Activated CD4-positive, alpha-beta T cell treated with anti-CD3 and anti-CD28 coated beads for 36 hours (primary cell): ENCODE results near the gene MYOM1. TPM values are rescaled to one million over a fixed set of nuclear protein-coding genes. Genes with fewer than 3 reads are reported as not detected.
"Not testable (repeated sequence)": the region's sequence is repeated elsewhere in the genome, so short reads cannot be mapped to it uniquely, and the experiment has no call there.

Source experiments
- ATAC-seq: fragments of 200-7000 bp; cut with Tn5 transposase; one replicate; pipeline ENCODE4 v1.10.0; 2021; ENCODE audit warnings: mild to moderate bottlenecking, moderate library complexity
- CTCF ChIA-PET: fragments of 350-600 bp; sonication (Branson Sonifier 250); formaldehyde crosslinking; loops from one replicate; lab custom pipeline; 2021; ENCODE audit warnings: antibody characterized with exemption; lab: Charles Lee
- POLR2A ChIA-PET: fragments of 350-600 bp; sonication (Branson Sonifier 250); formaldehyde crosslinking; loops from one replicate; lab custom pipeline; 2021; ENCODE audit warnings: antibody characterized with exemption, inconsistent platforms; lab: Charles Lee
- DNase-seq: peaks from one replicate; pipeline ENCODE4 v3.0.0-alpha.2; 2020
- H3K27ac Mint-ChIP-seq: one replicate; pipeline ENCODE4 v1.8.0; 2021; ENCODE audit warnings: mixed read lengths
- H3K27me3 Mint-ChIP-seq: one replicate; pipeline ENCODE4 v1.8.0; 2021; ENCODE audit warnings: mixed read lengths
- H3K36me3 Mint-ChIP-seq: one replicate; pipeline ENCODE4 v1.8.0; 2021; ENCODE audit warnings: low read depth, mixed read lengths
- H3K4me1 Mint-ChIP-seq: one replicate; pipeline ENCODE4 v1.8.0; 2021; ENCODE audit warnings: mixed read lengths
- H3K4me3 Mint-ChIP-seq: one replicate; pipeline ENCODE4 v1.8.0; 2021; ENCODE audit warnings: mild to moderate bottlenecking, moderate library complexity, mixed read lengths
- H3K9me3 Mint-ChIP-seq: one replicate; pipeline ENCODE4 v1.8.0; 2021; ENCODE audit warnings: low read depth, mixed read lengths
- intact Hi-C, 2 experiments: fragments of 100-400 bp; cut with DNase I in 1 of 2; cut with micrococcal nuclease in 1 of 2; formaldehyde crosslinking; loops; one replicate each; pipeline versions ENCODE4 v1.14.2 to v1.15.1; 2022 to 2024; cut with DNase I, micrococcal nuclease
- total RNA-seq, 2 experiments: library from RNA; stranded (reverse); gene quantifications; one replicate each; pipeline ENCODE4 v1.2.3, GENCODE V29; 2021

The MYOM1 gene
- total RNA-seq, 2 experiments from 2014 or later, result 0.89 to 0.95 TPM

DNA sequence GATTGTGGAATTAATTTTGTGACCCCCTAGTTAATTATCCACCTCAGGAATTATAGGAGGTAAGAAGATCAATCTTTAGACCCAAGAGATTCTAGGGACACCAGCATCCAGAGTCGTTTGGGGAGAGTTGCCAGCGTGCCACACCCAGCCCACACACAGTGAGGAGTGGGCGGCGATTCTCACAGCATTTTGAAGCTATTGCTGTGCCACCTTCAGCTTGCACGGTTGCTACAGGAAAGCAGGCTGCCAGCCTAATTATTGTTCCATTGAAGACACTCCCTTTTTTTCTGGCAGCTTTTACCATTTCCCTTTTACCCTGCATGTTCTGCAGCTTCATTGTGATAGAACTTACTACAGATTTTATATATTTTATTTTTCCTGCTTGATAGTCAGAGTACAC is 14.7 kb upstream of the MYOM1 start:
- Mint-ChIP-seq H3K27me3 (no peaks in the 10 kb centered on the region), H3K4me1 (no peaks in the 10 kb centered on the region), H3K9me3 (no peaks in the 10 kb centered on the region), H3K27ac (no peak overlapping the region), H3K4me3 (no peak overlapping the region), H3K36me3 (no peaks in the 10 kb centered on the region)
- peak; percentile 34 for DNase-seq
- intact Hi-C loops, result no loop called here
- ChIA-PET POLR2A (no interaction called here), CTCF (interaction anchor here (0.8 to 2.1 kb wide), 5 partner anchors 12 to 301 kb away, joined by 3 to 7 read pairs (median 4); no protein-coding TSS in a partner anchor)
- ATAC-seq, result peak; percentile 42

- no peaks in the 10 kb centered on the region for H3K4me1 Mint-ChIP-seq
- H3K36me3 Mint-ChIP-seq, result no peaks in the 10 kb centered on the region
- no peaks in the 10 kb centered on the region for H3K27me3 Mint-ChIP-seq
- H3K4me3 Mint-ChIP-seq, result no peak overlapping the region
- H3K27ac Mint-ChIP-seq, result no peak overlapping the region
- DNase-seq, result no peak
- CTCF ChIA-PET, result interaction anchor here (0.8 to 2.1 kb wide), 3 partner anchors 12 to 104 kb away, joined by 3 to 7 read pairs (median 4); no protein-coding TSS in a partner anchor
- POLR2A ChIA-PET, result no interaction called here
- H3K9me3 Mint-ChIP-seq, result no peaks in the 10 kb centered on the region
- ATAC-seq, result no peak
- intact Hi-C loops, result no loop called here
Measured at GRCh38 chr18:3233433-3234168, 13.8 kb upstream of the MYOM1 start.

DNA sequence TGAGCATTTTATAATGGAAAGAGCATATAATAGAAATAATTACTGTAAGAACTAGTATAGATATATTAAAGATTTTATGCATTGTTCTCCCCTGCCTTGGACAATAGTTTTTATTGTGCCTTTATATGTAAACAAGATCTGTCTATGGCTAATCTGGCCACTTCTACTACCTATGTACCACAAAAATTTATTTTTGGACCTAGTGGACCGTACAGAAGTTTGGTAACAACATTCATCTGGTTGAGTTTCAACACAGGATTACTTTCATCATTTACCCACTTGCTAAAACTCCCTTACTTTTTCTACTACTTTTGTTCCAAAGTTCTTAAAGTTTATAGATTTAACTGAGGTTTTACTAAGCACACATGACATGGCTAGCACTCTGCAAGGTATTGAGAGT is 13.2 kb upstream of the MYOM1 start:
- Mint-ChIP-seq H3K36me3 (no peaks in the 10 kb centered on the region), H3K9me3 (no peaks in the 10 kb centered on the region), H3K4me3 (no peak overlapping the region), H3K4me1 (no peaks in the 10 kb centered on the region), H3K27ac (no peak overlapping the region), H3K27me3 (no peaks in the 10 kb centered on the region)
- ATAC-seq (no peak), DNase-seq (no peak)
- intact Hi-C loops, result no loop called here
- ChIA-PET POLR2A (no interaction called here), CTCF (no interaction called here)

DNA sequence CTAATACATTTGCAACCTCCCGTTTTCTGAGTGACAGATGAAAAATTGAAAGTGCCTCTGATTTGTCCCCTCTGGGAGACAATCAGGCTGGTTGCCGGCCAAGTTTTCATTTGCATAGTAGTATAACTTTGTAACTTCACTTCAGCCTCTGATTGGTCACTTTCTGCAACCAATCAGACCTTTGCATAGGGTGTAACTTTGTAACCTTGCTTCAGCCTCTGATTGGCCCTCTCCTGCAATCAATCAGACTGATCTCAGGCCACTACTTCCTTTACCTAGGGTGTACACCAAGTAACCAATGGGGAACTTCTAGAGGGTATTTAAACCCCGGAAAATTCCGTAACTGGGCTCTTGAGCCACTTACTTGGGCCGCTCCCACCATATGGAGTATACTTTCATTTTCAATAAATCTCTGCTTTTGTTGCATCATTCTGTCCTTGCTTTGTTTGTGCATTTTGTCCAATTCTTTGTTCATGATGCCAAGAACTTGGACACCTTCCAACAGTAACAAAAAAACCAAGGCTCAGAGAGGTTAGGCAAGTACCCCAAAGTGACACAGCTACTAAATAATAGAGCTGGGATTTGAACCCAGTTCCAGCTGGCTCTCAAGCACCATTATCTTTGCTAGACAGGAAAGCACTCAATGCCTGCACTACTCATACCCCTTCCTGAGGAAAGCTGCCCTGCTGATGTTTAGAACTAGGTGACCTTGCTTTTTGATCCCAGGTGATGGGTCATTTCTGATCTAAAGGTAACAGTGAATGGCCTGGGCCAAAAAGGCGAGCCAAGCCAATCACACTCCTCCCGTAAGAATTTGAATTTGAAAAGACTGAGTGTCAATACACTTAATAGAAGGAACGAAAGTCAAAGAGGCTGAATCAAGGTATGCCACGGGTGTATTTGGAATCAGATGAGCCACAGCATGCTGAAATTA is 10.9 kb upstream of the MYOM1 start:
- H3K36me3 Mint-ChIP-seq, result no peaks in the 10 kb centered on the region
- peaks cover 2% of the 10 kb centered on the region for H3K4me1 Mint-ChIP-seq
- CTCF ChIA-PET, result interaction anchor here (1.0 kb wide), 1 partner anchor 8 kb away, joined by 4 read pairs; no protein-coding TSS in a partner anchor
- H3K27me3 Mint-ChIP-seq, result no peaks in the 10 kb centered on the region
- POLR2A ChIA-PET, result no interaction called here
- H3K27ac Mint-ChIP-seq, result no peak overlapping the region
- peak; percentile 33 for ATAC-seq
- no peak overlapping the region for H3K4me3 Mint-ChIP-seq
- DNase-seq, result no peak
- H3K9me3 Mint-ChIP-seq, result no peaks in the 10 kb centered on the region
- intact Hi-C loops, result no loop called here

- no peaks in the 10 kb centered on the region for H3K9me3 Mint-ChIP-seq
- intact Hi-C loops, result no loop called here
- H3K36me3 Mint-ChIP-seq, result no peaks in the 10 kb centered on the region
- POLR2A ChIA-PET, result no interaction called here
- H3K27me3 Mint-ChIP-seq, result no peaks in the 10 kb centered on the region
- CTCF ChIA-PET, result no interaction called here
- H3K27ac Mint-ChIP-seq, result no peak overlapping the region
- no peak overlapping the region for H3K4me3 Mint-ChIP-seq
- H3K4me1 Mint-ChIP-seq, result peaks cover 12% of the 10 kb centered on the region
- no peak for ATAC-seq
- DNase-seq, result no peak
Measured at GRCh38 chr18:3226048-3226447, 6.3 kb upstream of the MYOM1 start.

DNA sequence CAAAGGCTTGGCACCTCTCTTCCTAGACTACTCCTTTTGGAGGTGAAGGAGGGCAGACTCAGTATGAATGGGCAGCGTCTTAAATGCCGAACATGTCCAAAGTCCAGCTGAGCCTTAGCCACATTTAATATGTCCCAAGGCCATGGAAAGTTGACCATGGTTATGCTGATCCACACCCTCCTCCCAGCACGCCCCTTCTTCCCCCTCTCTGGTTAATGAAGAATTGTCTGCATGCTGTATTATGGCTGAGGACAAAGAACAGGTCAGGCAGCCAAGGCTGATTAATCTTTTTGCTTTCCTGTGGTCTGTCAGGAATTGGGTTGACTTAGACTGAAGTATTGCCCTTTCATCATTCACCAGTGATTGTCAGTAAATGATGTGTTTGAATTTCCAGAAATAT is 5.8 kb upstream of the MYOM1 start:
- H3K4me1 Mint-ChIP-seq, result peaks cover 12% of the 10 kb centered on the region
- POLR2A ChIA-PET, result no interaction called here
- H3K4me3 Mint-ChIP-seq, result no peak overlapping the region
- intact Hi-C loops, result no loop called here
- no peak for DNase-seq
- no peaks in the 10 kb centered on the region for H3K27me3 Mint-ChIP-seq
- CTCF ChIA-PET, result no interaction called here
- no peaks in the 10 kb centered on the region for H3K36me3 Mint-ChIP-seq
- H3K9me3 Mint-ChIP-seq, result no peaks in the 10 kb centered on the region
- no peak overlapping the region for H3K27ac Mint-ChIP-seq
- no peak for ATAC-seq

DNA sequence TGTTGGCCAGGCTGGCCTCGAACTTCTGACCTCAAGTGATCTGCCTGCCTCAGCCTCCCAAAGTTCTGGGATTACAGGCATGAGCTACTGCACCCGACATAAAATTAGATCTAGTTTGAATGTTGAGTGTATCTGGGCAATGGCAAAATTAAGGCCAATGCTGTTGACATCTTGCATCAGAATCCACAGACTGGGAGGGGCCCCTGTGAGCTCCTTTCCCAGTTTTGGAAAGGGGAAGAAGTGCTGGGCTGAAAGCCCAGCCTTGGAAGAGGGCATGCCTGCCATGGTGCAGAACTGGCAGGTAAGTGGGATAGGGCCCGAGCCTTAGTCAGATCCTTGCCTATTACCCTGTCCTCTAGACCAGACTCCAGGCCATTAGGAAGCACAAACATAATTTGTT is 4.5 kb upstream of the MYOM1 start:
- no peak for ATAC-seq
- POLR2A ChIA-PET, result no interaction called here

GRCh38 chr18:3223356-3223755 is 3.6 kb upstream of the MYOM1 start:
- Mint-ChIP-seq H3K27ac (peak overlapping the region; percentile 13), H3K4me3 (no peak overlapping the region), H3K9me3 (no peaks in the 10 kb centered on the region), H3K4me1 (peaks cover 12% of the 10 kb centered on the region), H3K27me3 (no peaks in the 10 kb centered on the region), H3K36me3 (no peaks in the 10 kb centered on the region)
- DNase-seq (no peak), ATAC-seq (peak; percentile 77)
- ChIA-PET CTCF (interaction anchor here (0.8 to 1.1 kb wide), 3 partner anchors 10 to 95 kb away, joined by 3 to 5 read pairs (median 3); no protein-coding TSS in a partner anchor), POLR2A (interaction anchor here (0.7 kb wide), 1 partner anchor 619 kb away, joined by 3 read pairs; no protein-coding TSS in a partner anchor)
- intact Hi-C loops, result no loop called here

More for the DNA sequence above, 4.5 kb upstream of the MYOM1 start:
- H3K36me3 Mint-ChIP-seq, result no peaks in the 10 kb centered on the region
- H3K27me3 Mint-ChIP-seq, result no peaks in the 10 kb centered on the region
- no peak overlapping the region for H3K27ac Mint-ChIP-seq
- no peak for DNase-seq
- intact Hi-C loops, result no loop called here
- no peaks in the 10 kb centered on the region for H3K9me3 Mint-ChIP-seq
- peaks cover 12% of the 10 kb centered on the region for H3K4me1 Mint-ChIP-seq
- H3K4me3 Mint-ChIP-seq, result no peak overlapping the region
- CTCF ChIA-PET, result no interaction called here

DNA sequence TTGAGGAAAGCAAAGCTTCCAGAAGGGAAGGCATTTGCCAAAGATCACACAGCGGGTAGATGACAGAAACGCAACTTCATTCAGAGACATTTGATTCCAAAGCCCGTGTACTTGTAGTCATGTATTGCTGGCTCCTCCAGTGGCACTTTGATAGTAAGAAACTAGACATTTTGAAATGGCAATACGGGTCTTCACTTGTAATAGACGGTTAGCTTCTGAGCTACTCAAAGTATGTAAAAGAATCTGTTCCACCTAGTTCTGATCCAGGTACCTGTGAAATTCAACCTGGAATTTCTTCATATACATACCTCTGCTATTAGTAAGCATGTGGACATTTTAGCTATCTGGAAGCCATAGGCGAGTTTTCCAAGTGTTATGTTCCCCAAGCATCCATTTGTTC is 1.7 kb upstream of the MYOM1 start:
- Mint-ChIP-seq H3K36me3 (no peaks in the 10 kb centered on the region), H3K4me3 (no peak overlapping the region), H3K27me3 (no peaks in the 10 kb centered on the region), H3K4me1 (peaks cover 12% of the 10 kb centered on the region), H3K9me3 (no peaks in the 10 kb centered on the region), H3K27ac (no peak overlapping the region)
- ChIA-PET CTCF (interaction anchor here (1.3 kb wide), 1 partner anchor 92 kb away, joined by 4 read pairs; no protein-coding TSS in a partner anchor), POLR2A (no interaction called here)
- no peak for DNase-seq
- ATAC-seq, result no peak
- intact Hi-C loops, result no loop called here

- DNase-seq, ATAC-seq, intact Hi-C loops, H3K9me3 Mint-ChIP-seq, H3K27ac Mint-ChIP-seq, H3K36me3 Mint-ChIP-seq, H3K4me3 Mint-ChIP-seq, H3K27me3 Mint-ChIP-seq: not testable (repeated sequence)
- peaks cover 12% of the 10 kb centered on the region for H3K4me1 Mint-ChIP-seq
- POLR2A ChIA-PET, result interaction anchor here (0.7 kb wide), 1 partner anchor 442 kb away, joined by 6 read pairs; no protein-coding TSS in a partner anchor
- CTCF ChIA-PET, result interaction anchor here (1.1 to 3.1 kb wide), 3 partner anchors 25 to 235 kb away, joined by 4 to 9 read pairs (median 4); no protein-coding TSS in a partner anchor
Measured at GRCh38 chr18:3220868-3221267, 1.1 kb upstream of the MYOM1 start.

DNA sequence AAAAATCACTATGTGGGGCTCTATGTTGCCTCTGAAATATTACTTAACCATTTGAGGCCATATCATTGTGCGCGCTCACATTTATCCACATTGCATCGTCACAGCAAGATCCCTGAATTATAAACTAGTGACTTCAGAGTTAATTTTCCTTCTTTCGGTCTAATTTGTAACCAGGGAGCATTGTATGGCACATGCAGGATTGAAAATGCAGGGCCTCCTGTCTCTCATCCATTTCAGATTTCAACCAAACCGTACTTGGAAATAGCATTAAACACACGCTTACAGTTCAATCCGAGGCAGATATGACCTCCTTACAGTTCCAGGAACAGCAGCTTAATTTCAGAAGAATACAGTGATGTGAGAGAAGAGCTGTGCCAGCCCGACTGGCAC is 532 bp downstream of the MYOM1 start:
- Mint-ChIP-seq H3K4me3 (no peak overlapping the region), H3K36me3 (no peaks in the 10 kb centered on the region), H3K4me1 (peaks cover 9% of the 10 kb centered on the region), H3K27ac (no peak overlapping the region), H3K9me3 (no peaks in the 10 kb centered on the region), H3K27me3 (no peaks in the 10 kb centered on the region)
- ATAC-seq (no peak), DNase-seq (no peak)
- POLR2A ChIA-PET, result no interaction called here
- intact Hi-C loops, result no loop called here
- CTCF ChIA-PET, result interaction anchor here (0.5 to 3.1 kb wide), 4 partner anchors 27 to 305 kb away, joined by 3 to 9 read pairs (median 3); no protein-coding TSS in a partner anchor
